ENCODE results near the gene IGFBP6.
A peak's percentile ranks its signal among the peaks of the same experiment; 100 is the strongest.

DNA sequence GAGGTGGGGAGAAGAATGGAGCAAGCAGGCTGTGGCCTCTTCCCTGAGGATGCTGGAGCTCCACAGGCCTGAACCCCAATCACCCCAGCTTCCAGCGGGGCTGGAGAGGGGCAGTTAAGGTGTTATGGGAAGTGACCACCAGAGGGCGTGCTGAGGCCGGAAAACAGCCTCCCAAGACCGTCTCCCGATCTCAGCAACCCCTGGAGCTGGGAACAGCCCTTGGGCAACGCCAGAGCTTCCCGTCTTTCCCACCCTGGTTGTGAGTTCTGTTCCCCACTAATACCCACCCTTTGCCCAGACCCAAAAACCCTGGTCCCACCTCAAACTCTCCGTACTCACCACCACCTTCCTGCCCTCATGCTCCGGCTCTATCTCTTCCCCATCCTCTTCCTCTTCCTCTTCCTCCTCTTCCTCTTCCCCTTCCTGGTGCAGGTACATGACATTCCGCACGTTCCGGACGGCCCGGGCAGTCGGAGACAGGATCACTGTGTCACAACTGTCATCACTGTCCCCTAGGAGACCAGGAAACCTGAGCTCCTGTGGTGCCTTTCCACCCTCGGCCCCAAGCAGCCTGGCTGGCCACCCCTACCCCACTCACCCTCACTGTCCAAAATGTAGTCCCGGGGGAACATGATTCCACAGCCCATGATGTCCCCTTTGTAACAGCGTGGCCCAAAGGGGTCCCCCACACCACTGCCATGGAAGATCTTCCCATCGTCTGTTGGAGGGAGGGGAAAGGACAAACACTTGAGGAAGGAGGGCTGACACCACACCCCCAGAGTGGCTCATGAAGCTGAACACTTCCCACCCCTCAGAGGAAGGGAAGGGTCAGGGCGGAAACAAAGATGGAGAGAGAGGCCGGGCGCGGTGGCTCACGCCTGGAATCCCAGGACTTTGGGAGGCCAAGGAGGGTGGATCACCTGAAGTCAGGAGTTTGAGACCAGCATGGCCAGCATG lies 31.2 kb upstream of the IGFBP6 start:
- TF ChIP-seq, protein P1, sequence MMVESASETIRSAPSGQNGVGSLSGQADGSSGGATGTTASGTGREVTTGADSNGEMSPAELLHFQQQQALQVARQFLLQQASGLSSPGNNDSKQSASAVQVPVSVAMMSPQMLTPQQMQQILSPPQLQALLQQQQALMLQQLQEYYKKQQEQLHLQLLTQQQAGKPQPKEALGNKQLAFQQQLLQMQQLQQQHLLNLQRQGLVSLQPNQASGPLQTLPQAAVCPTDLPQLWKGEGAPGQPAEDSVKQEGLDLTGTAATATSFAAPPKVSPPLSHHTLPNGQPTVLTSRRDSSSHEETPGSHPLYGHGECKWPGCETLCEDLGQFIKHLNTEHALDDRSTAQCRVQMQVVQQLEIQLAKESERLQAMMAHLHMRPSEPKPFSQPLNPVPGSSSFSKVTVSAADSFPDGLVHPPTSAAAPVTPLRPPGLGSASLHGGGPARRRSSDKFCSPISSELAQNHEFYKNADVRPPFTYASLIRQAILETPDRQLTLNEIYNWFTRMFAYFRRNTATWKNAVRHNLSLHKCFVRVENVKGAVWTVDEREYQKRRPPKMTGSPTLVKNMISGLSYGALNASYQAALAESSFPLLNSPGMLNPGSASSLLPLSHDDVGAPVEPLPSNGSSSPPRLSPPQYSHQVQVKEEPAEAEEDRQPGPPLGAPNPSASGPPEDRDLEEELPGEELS (CRISPR knock-in tag; IDR thresholded peaks at IDR 0.05), result no peak
- TF ChIP-seq CTCF (IDR thresholded peaks at IDR 0.05) (peak; percentile 96), ESRRA (CRISPR knock-in tag; IDR thresholded peaks at IDR 0.05; ENCODE audit: borderline replicate concordance) (no peak), E2F1 (CRISPR knock-in tag; IDR thresholded peaks at IDR 0.05) (no peak), NR2C2 (CRISPR knock-in tag; IDR thresholded peaks at IDR 0.05) (no peak), USF1 (CRISPR knock-in tag; IDR thresholded peaks at IDR 0.05) (no peak), CBFB (CRISPR knock-in tag; IDR thresholded peaks at IDR 0.05; ENCODE audit: low read depth) (no peak), E2F5 (CRISPR knock-in tag; IDR thresholded peaks at IDR 0.05) (no peak)
- TF ChIP-seq, protein P2, sequence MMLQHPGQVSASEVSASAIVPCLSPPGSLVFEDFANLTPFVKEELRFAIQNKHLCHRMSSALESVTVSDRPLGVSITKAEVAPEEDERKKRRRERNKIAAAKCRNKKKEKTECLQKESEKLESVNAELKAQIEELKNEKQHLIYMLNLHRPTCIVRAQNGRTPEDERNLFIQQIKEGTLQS (CRISPR knock-in tag; conservative IDR thresholded peaks at IDR 0.05), result no peak
- TF ChIP-seq, protein P3, sequence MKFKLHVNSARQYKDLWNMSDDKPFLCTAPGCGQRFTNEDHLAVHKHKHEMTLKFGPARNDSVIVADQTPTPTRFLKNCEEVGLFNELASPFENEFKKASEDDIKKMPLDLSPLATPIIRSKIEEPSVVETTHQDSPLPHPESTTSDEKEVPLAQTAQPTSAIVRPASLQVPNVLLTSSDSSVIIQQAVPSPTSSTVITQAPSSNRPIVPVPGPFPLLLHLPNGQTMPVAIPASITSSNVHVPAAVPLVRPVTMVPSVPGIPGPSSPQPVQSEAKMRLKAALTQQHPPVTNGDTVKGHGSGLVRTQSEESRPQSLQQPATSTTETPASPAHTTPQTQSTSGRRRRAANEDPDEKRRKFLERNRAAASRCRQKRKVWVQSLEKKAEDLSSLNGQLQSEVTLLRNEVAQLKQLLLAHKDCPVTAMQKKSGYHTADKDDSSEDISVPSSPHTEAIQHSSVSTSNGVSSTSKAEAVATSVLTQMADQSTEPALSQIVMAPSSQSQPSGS (CRISPR knock-in tag; IDR thresholded peaks at IDR 0.05; ENCODE audit: borderline replicate concordance, low read depth), result no peak
- TF ChIP-seq, protein P4, sequence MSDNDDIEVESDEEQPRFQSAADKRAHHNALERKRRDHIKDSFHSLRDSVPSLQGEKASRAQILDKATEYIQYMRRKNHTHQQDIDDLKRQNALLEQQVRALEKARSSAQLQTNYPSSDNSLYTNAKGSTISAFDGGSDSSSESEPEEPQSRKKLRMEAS (CRISPR knock-in tag; IDR thresholded peaks at IDR 0.05), result no peak
- TF ChIP-seq, protein P5, sequence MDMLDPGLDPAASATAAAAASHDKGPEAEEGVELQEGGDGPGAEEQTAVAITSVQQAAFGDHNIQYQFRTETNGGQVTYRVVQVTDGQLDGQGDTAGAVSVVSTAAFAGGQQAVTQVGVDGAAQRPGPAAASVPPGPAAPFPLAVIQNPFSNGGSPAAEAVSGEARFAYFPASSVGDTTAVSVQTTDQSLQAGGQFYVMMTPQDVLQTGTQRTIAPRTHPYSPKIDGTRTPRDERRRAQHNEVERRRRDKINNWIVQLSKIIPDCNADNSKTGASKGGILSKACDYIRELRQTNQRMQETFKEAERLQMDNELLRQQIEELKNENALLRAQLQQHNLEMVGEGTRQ (CRISPR knock-in tag; IDR thresholded peaks at IDR 0.05), result no peak

Measured in WTC11 (cell line).